Erythroblast (primary cell): ENCODE results near the gene POLR1A.

Experiments used
- GATA1 ChIP-seq: IDR thresholded peaks from 2 replicates; pipeline ENCODE4 v1.6.1; 2011; ENCODE audit warnings: low read depth, mild to moderate bottlenecking, control low read depth, low read length, moderate library complexity
- POLR2A ChIP-seq: IDR thresholded peaks from 2 replicates; pipeline ENCODE4 v1.6.1; 2011; ENCODE audit warnings: mild to moderate bottlenecking, low read length

DNA sequence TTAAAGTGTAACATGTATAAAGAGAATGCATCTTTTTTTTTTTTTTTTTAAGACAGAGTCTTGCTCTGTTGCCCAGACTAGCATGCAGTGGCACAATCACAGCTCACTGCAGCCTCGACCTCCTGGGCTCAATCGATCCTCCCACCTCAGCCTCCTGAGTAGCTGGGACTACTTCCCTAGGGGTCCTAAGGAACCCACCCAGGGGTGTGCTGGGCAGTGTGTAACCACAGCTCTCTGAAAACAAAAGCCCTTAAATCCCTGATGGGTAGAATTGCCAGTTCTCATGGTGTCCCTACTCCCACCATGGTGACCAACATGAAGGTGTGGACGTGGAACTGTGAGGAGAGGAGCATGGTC lies 111.3 kb downstream of the POLR1A start:
- TF ChIP-seq POLR2A (no peak), GATA1 (no peak)
